ENCODE measurements around the gene UPB1.

The UPB1 gene

DNA sequence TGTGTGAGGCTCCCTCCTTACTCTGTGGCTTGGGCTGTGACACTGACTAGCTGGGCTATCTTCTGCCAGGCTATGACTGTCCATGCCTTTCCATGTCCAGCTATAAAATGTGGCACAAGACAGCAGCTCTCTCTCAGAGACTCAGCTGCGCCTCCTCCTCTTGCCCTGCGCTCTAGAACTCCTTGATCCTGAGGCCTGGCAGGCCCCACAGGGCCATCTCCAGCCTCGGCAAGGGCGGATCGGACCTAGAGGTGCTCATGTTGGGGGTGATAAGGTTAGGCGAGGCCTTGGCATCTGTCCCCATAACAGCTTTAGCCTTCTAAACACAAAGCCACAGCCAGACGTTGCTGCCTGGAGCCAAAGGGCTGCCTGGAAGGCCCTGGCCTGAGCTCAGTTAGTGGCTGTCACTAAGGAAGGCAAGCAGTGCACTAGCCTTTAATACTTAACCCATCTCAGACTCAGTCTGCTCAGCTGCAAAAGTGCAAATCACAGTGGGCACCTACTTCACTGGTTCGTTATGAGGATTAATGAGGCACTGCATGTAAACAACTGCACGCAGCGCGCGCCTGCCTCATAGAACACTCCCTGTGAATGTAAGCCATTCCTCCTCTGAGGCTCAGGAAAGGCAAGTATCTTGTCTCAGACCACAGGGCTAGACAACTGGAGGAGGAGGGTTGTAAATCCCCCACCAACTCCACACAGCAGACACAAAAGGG lies 58.6 kb downstream of the UPB1 start:
- TF ChIP-seq, protein P1, sequence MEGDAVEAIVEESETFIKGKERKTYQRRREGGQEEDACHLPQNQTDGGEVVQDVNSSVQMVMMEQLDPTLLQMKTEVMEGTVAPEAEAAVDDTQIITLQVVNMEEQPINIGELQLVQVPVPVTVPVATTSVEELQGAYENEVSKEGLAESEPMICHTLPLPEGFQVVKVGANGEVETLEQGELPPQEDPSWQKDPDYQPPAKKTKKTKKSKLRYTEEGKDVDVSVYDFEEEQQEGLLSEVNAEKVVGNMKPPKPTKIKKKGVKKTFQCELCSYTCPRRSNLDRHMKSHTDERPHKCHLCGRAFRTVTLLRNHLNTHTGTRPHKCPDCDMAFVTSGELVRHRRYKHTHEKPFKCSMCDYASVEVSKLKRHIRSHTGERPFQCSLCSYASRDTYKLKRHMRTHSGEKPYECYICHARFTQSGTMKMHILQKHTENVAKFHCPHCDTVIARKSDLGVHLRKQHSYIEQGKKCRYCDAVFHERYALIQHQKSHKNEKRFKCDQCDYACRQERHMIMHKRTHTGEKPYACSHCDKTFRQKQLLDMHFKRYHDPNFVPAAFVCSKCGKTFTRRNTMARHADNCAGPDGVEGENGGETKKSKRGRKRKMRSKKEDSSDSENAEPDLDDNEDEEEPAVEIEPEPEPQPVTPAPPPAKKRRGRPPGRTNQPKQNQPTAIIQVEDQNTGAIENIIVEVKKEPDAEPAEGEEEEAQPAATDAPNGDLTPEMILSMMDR (IDR thresholded peaks at IDR 0.05), result no peak
- Mint-ChIP-seq H3K4me1 (peaks cover 51% of the 10 kb centered on the region), H3K4me3 (peak overlapping the region; percentile 93), H3K27me3 (ENCODE audit: low read depth, poor library complexity) (peaks cover 4% of the 10 kb centered on the region), H3K9me3 (no peaks in the 10 kb centered on the region), H3K27ac (peak overlapping the region; percentile 97), H3K36me3 (ENCODE audit: low read depth) (peaks cover 17% of the 10 kb centered on the region)
- peak; percentile 35 for DNase-seq

DNA sequence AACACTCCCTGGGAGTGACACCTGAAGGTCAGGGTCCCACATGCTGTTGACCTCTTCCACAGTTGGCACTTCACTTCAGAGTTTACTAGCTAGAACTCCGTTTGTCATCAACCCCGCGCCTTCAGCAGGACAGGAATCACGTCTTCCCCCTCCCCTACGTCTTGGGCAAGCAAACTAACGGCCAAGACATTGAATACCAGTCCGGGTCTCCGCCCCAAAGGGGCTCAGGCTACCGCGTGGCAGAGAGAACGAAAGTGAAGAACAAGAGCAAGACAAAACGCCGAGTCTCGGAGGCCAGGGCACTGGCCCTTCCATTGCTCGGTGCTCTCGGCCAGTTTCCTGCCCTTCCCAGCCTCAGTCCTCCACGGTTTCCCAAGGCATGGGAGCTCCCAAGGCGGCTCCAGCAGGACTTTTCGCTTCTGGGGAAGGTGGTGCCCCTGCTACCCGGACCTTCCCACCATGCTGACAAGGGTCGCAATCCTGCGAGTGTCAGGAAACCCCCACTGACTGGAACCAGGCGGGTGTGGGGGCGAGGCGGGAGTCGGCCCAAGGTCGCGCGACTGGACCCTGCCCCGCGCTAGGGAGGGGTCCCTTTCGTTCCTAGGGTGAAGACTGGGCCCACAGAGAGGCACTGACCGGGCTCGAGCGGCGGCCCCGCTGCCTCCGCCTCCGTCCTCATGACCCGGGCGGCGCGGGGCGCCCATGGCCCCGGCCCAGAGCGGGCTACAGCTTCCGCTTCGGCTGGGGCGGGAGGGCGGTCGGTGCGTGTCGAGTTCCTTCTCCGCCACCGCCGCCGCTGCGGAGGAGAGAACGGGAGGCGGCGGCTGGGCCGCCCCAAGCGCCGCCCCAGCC lies 59.4 kb downstream of the UPB1 start, which contains the start of gene GUCD1:
Gene GUCD1 (minus strand): TSS at position 826 of the 852 bp plus-strand sequence. CDS start 147 bp downstream, at position 679.
- TF ChIP-seq, protein P1 (IDR thresholded peaks at IDR 0.05), result no peak
- Mint-ChIP-seq H3K9me3 (no peaks in the 10 kb centered on the region), H3K27me3 (ENCODE audit: low read depth, poor library complexity) (peaks cover 4% of the 10 kb centered on the region), H3K4me3 (peak within 1 kb of the TSS; percentile 93), H3K27ac (peak within 1 kb of the TSS; percentile 99), H3K36me3 (ENCODE audit: low read depth) (peaks cover 20% of the 10 kb centered on the region), H3K4me1 (peaks cover 51% of the 10 kb centered on the region)
- DNase-seq, result peak; percentile 46

DNA sequence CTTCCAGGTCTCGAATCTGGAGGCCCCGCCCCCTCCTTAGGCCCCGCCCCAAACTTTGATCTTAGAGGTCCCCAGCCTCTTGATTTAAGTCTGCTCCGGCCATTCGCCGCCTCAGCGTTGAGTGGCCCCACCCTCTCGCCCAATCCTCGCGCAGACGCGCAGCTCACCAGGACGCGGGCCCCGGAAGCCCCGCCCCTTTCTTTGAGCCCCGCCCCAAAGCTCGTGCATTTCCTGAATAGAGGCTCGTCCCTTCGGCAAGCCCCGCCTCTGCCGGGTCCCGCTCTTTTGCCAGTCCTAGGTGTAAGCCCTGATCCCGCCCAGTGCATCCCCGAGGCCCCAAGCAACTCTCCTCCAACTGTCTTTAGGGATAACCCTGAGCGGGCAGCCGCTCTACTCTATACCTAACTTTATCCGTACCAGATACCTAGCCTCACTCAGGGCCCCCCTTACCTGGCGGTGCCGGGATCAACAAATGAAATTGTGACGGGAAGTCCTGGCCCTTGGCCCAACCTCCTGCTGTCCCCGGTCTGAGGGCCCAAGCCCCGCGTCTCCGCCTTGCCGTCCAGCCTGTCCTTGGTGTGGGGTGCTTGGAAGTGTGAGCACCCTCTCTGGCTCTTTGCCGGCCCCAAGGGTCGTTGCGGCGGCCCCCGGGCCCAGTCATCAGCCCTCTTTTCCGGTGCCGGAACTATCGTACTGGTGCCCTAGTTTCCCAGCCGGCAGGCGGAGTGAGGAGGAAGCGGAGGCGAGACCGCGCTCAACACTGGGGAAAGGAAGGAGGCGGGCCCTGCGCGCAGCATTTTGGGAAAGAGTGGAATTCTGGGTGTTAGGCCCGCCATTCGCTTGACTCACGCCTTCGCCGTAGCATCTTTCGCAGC lies 60.3 kb downstream of the UPB1 start, which contains the start of gene SNRPD3:
Gene SNRPD3 (plus strand): TSS at position 835 of the 875 bp plus-strand sequence. CDS start 1,676 bp downstream, outside the sequence.
- H3K4me1 Mint-ChIP-seq, result peaks cover 51% of the 10 kb centered on the region
- H3K4me3 Mint-ChIP-seq, result peak within 1 kb of the TSS; percentile 93
- TF ChIP-seq, protein P1 (IDR thresholded peaks at IDR 0.05), result no peak
- peaks cover 4% of the 10 kb centered on the region for H3K27me3 Mint-ChIP-seq (ENCODE audit: low read depth, poor library complexity)
- peak; percentile 99 for DNase-seq
- no peaks in the 10 kb centered on the region for H3K9me3 Mint-ChIP-seq
- peak within 1 kb of the TSS; percentile 99 for H3K27ac Mint-ChIP-seq
- H3K36me3 Mint-ChIP-seq (ENCODE audit: low read depth), result peaks cover 20% of the 10 kb centered on the region

DNA sequence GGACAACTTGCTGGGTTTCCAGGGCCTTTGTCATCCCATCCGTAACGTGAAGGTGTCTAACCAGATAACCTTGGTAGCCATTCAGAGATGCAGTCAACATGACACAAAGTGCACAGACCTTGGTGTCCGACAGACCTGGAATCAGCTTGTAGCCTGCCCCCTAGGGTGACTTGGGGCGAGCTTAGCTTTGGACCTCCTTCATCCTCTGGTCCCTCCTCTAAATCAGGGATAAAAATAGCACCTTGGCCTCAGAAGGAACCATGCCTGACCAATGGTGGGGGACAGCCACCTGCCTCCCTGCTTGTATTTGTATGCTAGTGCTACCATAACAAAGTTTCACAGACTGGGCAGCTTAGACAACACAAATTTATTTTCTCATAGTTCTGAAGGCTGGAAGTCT lies 64.3 kb downstream of the UPB1 start:
- no peak overlapping the region for H3K27ac Mint-ChIP-seq
- no peaks in the 10 kb centered on the region for H3K9me3 Mint-ChIP-seq
- H3K36me3 Mint-ChIP-seq (ENCODE audit: low read depth), result peaks cover 39% of the 10 kb centered on the region
- no peak for DNase-seq
- TF ChIP-seq, protein P1 (IDR thresholded peaks at IDR 0.05), result no peak
- H3K4me1 Mint-ChIP-seq, result peaks cover 33% of the 10 kb centered on the region
- no peak overlapping the region for H3K4me3 Mint-ChIP-seq
- H3K27me3 Mint-ChIP-seq (ENCODE audit: low read depth, poor library complexity), result no peaks in the 10 kb centered on the region

DNA sequence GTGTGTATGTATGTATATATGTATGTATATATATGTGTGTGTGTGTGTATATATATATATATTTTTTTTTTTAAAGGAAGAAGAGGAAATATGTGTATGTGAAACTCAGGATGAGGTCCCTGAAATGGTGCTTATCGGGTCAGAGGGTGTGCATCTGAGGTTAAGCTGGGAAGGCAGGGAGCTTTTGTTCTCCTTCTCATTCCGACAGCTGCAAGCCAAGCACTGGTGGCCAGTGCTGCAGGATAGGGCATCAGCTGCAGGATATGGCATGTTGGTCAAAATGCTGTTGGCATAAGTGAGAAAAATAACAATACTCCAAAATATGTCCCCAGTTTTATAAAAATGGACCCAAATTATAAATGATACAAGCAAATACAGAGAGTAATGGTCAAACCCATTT lies 68.1 kb downstream of the UPB1 start:
- TF ChIP-seq, protein P1 (IDR thresholded peaks at IDR 0.05), result no peak
- Mint-ChIP-seq H3K4me3 (no peak overlapping the region), H3K4me1 (peaks cover 15% of the 10 kb centered on the region), H3K27ac (no peak overlapping the region), H3K36me3 (ENCODE audit: low read depth) (peaks cover 37% of the 10 kb centered on the region), H3K9me3 (no peaks in the 10 kb centered on the region), H3K27me3 (ENCODE audit: low read depth, poor library complexity) (no peaks in the 10 kb centered on the region)
- DNase-seq, result no peak
